GM21825 (cell line): ENCODE data around the gene SAXO2.
"Not testable (repeated sequence)": the region's sequence is repeated elsewhere in the genome, so short reads cannot be mapped to it uniquely, and the experiment has no call there.

Experiments
- ATAC-seq: cut with Tn5 transposase; IDR thresholded peaks from one replicate; pipeline ENCODE4 v1.9.1; 2021; ENCODE audit warnings: mild to moderate bottlenecking, moderate library complexity; ENCODE audit not compliant: unreplicated experiment

The SAXO2 gene

GRCh38 chr15:82262422-82263026 is at the start of gene SAXO2, which contains the start of gene EFL1:
TSS of gene SAXO2 (plus strand) at chr15:82262818. CDS start at chr15:82262880, 62 bp downstream.
TSS of gene EFL1 (minus strand) at chr15:82262734. CDS start at chr15:82261778, 956 bp downstream.
- peak; percentile 96 for ATAC-seq

DNA sequence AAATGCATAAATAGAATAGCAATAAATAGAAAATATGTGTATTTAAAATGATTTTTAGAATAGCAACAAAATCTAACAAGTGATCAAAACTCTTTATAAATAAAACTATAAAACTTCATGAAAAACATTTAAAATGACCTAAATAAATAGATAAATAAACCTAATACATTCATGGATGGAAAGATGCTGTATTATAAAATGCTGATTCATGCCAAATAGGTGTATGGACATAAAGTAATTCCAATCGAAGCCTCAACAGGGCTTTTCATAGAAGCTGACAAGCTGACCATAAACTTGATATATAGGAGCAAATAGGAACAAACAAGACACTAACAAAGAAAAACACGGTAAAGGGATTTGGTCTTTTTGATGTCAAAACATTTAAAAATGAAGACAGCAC is 46.5 kb upstream of the SAXO2 start:
- ATAC-seq = not testable (repeated sequence)

GRCh38 chr15:82221535-82221934 is 41.1 kb upstream of the SAXO2 start:
- ATAC-seq = not testable (repeated sequence)

GRCh38 chr15:82228750-82229149 is 33.9 kb upstream of the SAXO2 start:
- ATAC-seq = no peak

DNA sequence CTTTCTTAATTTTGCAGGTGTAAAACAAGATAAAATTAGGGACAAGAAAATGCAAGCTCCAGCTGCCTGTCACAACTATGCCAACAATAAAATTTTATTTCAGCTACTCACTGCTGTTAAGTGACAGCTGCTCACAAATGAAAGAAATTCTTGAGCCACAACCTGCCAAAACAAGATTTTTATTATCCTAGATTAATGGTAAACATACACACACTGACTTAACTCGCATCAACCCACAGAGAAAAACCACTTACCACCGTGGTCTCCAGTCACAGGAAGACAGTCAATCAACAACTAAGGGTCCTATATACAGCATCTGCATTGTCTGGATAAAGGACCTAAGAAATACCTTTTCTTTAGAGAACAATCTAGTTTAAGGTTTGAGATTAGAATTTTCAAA is 31.4 kb upstream of the SAXO2 start:
- ATAC-seq = no peak

DNA sequence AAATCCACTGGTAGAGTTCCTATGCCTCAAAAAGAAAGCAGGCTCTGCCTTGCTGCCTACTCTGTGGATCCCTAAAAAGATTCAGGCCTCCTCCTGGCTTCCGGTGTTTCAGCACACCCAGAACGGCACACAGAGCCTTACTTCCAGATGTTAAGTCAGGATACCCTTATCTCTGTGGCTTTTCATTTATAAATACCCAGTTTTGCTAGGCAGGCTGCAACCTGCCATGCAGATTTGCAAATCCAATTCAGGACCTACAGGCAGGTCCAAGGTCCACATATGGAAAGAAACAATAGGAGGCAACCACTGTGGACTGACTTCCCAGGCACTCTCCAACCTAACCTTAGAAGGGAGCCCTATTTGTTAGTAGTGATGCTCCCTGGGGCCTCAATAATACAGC is 30.8 kb upstream of the SAXO2 start:
- ATAC-seq = no peak

DNA sequence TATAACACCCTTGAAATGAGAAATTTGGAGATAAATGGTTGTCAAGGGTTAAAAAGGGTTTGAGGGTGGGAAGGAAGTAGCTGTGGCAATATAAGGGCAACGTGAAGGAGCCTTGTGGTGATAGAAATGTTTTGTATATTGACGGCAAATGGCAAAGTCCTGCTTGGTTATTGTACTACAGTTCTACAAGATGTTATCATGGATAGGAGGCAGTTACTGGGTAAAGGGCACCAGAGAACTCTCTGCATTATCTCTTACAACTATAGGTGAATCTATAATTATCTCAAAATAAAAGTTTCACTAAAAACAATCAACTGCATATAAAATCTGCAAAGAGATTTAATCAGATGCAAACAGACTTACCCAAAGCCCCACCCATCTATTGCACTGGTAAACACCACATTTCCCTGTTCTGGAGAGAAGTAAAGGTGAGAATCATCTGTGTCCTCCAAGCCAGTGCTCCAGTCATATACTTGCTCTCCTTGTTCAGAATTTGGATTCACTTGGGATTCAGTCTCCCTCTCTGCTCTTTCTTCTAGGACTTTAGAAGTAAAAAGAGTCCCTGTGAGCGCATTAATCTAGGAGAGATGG is 24.6 kb upstream of the SAXO2 start:
- not testable (repeated sequence) for ATAC-seq

GRCh38 chr15:82239685-82240391 is 22.8 kb upstream of the SAXO2 start:
- ATAC-seq = no peak

DNA sequence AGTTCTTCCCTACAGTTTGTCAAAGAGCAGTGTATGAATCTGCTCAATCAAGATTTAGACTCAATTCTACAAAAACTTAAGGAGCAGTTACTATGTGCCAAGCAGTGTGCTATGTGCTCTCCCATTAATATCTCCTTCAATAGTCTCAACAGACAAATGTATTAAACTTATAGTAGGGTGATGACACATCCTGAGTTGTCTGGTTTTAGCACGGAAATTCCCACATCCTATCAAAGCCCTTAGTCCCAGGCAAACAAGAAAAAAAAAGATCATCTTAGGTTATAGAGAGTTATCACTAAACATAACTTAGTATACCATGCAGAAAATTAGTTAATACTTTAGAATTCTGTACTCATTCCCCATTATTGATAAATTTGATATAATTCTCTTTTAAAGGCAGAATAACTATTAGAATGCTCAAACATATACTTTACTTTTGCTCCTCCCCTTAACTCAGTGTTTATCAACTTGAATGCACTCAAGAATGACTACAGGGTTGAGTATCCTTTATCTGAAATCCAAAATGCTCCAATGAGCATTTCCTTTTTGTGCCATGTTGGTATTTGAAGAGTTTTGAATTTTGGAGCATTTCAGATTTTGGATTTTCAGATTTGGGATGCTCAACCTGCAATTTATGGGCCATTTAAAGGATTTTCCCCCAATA is 20.6 kb upstream of the SAXO2 start:
- ATAC-seq = not testable (repeated sequence)

DNA sequence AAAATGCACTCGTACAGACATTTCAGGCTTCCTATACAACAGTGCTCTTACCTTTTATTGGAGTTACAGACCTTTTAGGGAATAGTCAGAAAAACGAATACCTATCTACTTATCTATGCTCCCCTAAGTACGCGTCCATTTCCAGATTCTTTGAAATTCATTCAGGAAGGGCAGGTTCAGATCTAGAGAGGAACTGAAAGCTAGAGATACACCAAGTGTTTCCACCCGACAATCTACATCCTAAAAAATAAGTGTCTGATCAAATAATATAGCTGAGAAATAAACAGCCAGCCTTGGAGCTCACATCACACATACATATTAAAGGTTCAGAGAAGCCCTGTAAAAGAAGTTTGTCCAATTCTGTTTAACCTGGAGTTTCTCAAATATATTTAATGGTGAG is 19.0 kb upstream of the SAXO2 start:
- not testable (repeated sequence) for ATAC-seq

DNA sequence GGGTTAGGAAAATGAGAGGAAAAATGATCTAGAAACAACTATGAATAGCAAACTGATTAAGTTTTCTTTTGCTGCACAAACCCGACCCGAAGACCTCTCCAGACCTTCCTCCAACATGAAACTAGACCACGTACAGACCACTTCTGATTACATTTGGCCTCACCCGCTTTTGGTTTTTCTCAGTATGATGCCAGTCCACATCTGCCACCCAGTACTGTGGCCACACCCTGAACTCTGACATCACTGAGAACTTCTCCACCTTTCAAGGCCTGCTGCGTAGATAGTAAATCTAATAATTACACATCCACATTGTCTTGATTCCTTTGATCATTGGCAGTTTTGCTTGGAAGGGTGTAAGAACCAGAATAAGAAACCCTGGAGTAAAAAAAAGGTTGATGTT is 16.7 kb upstream of the SAXO2 start:
- not testable (repeated sequence) for ATAC-seq

GRCh38 chr15:82248261-82248660 is 14.4 kb upstream of the SAXO2 start:
- not testable (repeated sequence) for ATAC-seq

GRCh38 chr15:82261566-82262421 is 824 bp upstream of the SAXO2 start:
- ATAC-seq = peak; percentile 24

DNA sequence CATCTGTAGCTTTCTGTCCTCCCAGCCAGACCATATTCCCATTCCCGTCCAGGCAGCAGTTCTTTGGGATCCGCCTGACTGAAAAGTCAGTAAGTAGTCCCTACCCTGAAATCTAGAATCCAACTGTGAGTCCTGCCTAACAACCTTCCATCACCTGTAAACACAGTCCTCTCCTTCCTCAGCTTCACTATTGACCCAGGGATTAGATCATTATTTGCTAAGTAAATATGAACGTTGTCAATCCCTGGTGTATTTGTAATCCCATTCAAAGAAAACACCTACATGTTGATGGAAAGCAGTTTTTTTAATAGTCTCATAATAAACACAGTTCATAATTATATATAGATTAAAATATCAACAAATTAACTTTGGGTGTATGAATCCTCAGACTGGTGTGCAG is 732 bp downstream of the SAXO2 start:
- no peak for ATAC-seq

DNA sequence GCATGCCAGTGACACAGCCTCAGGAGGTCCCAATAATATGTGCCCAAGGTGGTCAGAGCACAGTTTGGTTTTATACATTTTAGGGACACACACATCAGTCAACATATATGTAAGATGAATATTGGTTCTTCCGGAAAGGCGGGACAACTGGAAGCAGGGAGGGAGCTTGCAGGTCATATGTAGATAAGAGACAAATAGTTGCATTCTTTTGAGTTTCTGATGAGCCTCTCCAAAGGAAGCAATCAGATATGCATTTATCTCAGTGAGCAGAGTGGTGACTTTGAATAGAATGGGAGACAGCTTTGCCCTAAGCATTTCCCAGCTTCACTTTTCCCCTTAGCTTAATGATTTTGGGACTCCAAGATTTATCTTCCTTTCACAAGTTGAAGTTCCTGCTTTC is 4.5 kb downstream of the SAXO2 start:
- ATAC-seq = not testable (repeated sequence)

- ATAC-seq = not testable (repeated sequence)
Observed at GRCh38 chr15:82268454-82268853, 5.8 kb downstream of the SAXO2 start.

GRCh38 chr15:82272154-82272553 is 9.5 kb downstream of the SAXO2 start:
- no peak for ATAC-seq

DNA sequence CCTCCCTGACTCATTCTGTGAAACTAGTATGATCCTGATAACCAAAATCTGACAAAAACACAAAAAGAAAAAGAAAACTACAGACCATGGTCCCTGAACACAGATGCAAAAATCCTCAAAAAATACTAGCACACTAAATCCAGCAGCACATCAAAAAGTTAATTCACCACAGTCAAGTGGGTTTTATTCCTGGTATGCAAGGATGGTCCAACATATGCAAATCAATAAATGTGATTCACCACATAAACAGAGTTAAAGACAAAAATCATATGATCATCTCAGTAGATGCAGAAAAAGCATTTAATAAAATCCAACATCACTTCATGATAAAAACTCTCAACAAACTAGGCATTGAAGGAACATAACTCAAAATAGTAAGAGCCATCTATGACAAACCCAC is 12.8 kb downstream of the SAXO2 start:
- no peak for ATAC-seq

GRCh38 chr15:82281276-82281675 is 18.7 kb downstream of the SAXO2 start:
- not testable (repeated sequence) for ATAC-seq

DNA sequence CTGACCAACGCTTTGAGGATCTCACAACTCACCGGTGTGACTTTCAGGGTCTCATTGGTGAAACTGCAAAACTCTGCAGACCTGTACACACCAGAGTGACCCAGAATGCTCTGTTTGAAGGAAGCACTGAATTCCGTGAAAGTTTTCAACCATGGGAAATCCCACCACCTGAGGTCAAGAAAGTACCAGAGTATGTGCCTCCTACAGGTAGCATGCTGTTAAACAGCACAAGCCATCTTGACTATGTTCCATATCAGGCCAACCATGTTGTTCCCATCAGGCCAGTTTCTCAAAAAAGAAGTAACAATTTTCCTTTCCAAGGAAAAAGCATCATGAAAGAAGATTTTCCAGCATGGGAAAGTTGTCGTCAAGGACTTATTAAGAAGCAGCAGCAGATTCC is 19.8 kb downstream of the SAXO2 start:
- not testable (repeated sequence) for ATAC-seq

DNA sequence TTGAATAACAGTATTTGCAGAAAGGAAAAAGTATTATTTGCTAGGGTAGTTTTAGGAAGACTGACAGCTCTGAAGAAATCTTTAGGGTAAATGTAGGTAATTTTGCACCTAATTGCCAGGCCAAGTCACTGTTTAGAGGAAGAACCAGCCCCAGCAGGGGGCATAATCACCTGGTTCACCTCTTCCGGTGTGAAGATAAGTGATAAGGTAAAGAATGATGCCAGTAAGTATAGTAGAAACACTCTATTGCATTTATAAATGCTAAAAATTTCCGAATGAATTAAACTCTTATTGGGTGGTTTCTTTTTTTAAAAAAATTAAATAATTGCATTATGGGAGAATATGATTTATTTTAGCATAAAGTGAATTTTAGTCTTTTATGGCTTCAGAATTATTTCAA is 21.8 kb downstream of the SAXO2 start:
- not testable (repeated sequence) for ATAC-seq
